PC-3 (cell line): ENCODE data around the gene ZNF260. TPM values are rescaled to one million over a fixed set of nuclear protein-coding genes. Genes with fewer than 3 reads are reported as not detected.
A peak's percentile ranks its signal among the peaks of the same experiment; 100 is the strongest.

Experiments used
- ATAC-seq: fragments of 200-7000 bp; cut with Tn5 transposase; 2 replicates; pipeline ENCODE4 v1.9.1; 2020; ENCODE audit warnings: mild to moderate bottlenecking, moderate library complexity
- BruUV-seq: library from RNA; stranded (reverse); fragments of 400-500 nt; replicated peaks from 2 replicates; lab custom pipeline; 2021; lab: Mats Ljungman, UMichigan
- CTCF ChIA-PET: fragments of 300-600 bp; sonication (Branson Sonifier 250); formaldehyde crosslinking; loops from one replicate; lab custom pipeline; 2022; ENCODE audit warnings: antibody characterized with exemption; lab: Charles Lee
- POLR2A ChIA-PET: fragments of 300-600 bp; sonication (Branson Sonifier 250); formaldehyde crosslinking; loops from one replicate; lab custom pipeline; 2022; ENCODE audit warnings: antibody characterized with exemption; ENCODE audit not compliant: unreplicated experiment; lab: Charles Lee
- DNase-seq: peaks from one replicate; pipeline ENCODE4 v3.0.0-alpha.2; 2015
- H2AFZ ChIP-seq: fragments of 300-600 bp; sonication (generic); 2 replicates; pipeline ENCODE4 v1.6.0; 2016; ENCODE audit warnings: antibody characterized with exemption, low read length
- H3F3A ChIP-seq: fragments of 300-600 bp; sonication (generic); one replicate; pipeline ENCODE4 v1.6.0; 2017; ENCODE audit warnings: antibody characterized with exemption, low read length, control low read depth, mild to moderate bottlenecking; ENCODE audit not compliant: unreplicated experiment
- H3K27ac ChIP-seq: fragments of 300-600 bp; sonication (generic); 2 replicates; pipeline ENCODE4 v1.5.1; 2016; ENCODE audit warnings: mild to moderate bottlenecking, low read length
- H3K27me3 ChIP-seq: fragments of 300-600 bp; sonication (generic); 2 replicates; pipeline ENCODE4 v1.6.1; 2016; ENCODE audit warnings: low read length, mixed read lengths
- H3K36me3 ChIP-seq: fragments of 300-600 bp; sonication (generic); 2 replicates; pipeline ENCODE4 v1.6.1; 2016; ENCODE audit warnings: low read depth, mixed run types, low read length, mixed read lengths
- H3K4me1 ChIP-seq: fragments of 300-600 bp; sonication (generic); 2 replicates; pipeline ENCODE4 v1.5.1; 2016; ENCODE audit warnings: low read length; ENCODE audit not compliant: insufficient read depth
- H3K4me2 ChIP-seq: fragments of 300-600 bp; sonication (generic); 2 replicates; pipeline ENCODE4 v1.6.0; 2016; ENCODE audit warnings: low read length
- H3K4me3 ChIP-seq: fragments of 300-600 bp; sonication (generic); 2 replicates; pipeline ENCODE4 v1.5.1; 2016; ENCODE audit warnings: mild to moderate bottlenecking, low read length, mixed read lengths
- H3K79me2 ChIP-seq: fragments of 300-600 bp; sonication (generic); 2 replicates; pipeline ENCODE4 v1.6.1; 2017; ENCODE audit warnings: low read length, mixed read lengths
- H3K9ac ChIP-seq: fragments of 300-600 bp; sonication (generic); 2 replicates; pipeline ENCODE4 v1.6.0; 2016; ENCODE audit warnings: mild to moderate bottlenecking, low read length
- H3K9me2 ChIP-seq: fragments of 300-600 bp; sonication (generic); replicated peaks from 2 replicates; pipeline ENCODE4 v1.6.1; 2016; ENCODE audit warnings: mixed run types, low read length, mixed read lengths
- H3K9me3 ChIP-seq: fragments of 300-600 bp; sonication (generic); 2 replicates; pipeline ENCODE4 v1.6.1; 2016; ENCODE audit warnings: low read length, mixed read lengths
- H4K20me1 ChIP-seq: fragments of 300-600 bp; sonication (generic); 2 replicates; pipeline ENCODE4 v1.6.1; 2016; ENCODE audit warnings: low read length, mixed read lengths
- EZH2 ChIP-seq: fragments of 300-600 bp; sonication (generic); IDR thresholded peaks from one replicate; pipeline ENCODE4 v1.6.1; 2017; ENCODE audit warnings: antibody characterized with exemption, mild to moderate bottlenecking, low read length; ENCODE audit not compliant: unreplicated experiment
- EZH2phosphoT487 ChIP-seq: fragments of 300-600 bp; sonication (generic); IDR thresholded peaks from 2 replicates; pipeline ENCODE4 v1.6.1; 2018; ENCODE audit warnings: mild to moderate bottlenecking, antibody characterized with exemption, low read length, borderline replicate concordance
- intact Hi-C: fragments of 100-400 bp; cut with micrococcal nuclease; formaldehyde crosslinking; loops from 2 replicates; pipeline ENCODE4 v1.9.0; 2023
- total RNA-seq: library from RNA; depleted of rRNA; stranded (reverse); fragments of >200 nt; gene quantifications from 2 replicates; pipeline ENCODE4 v1.2.3, GENCODE V29; 2014
- TF ChIP-seq, protein P1 (sequence below): fragments of 300-600 bp; sonication (generic); conservative IDR thresholded peaks from 2 replicates; pipeline ENCODE4 v1.5.1; 2017; ENCODE audit warnings: antibody characterized with exemption, low read depth, mild to moderate bottlenecking, low read length

Gene ZNF260
- total RNA-seq, 1 experiment from 2014 or later, result 5.5 TPM

DNA sequence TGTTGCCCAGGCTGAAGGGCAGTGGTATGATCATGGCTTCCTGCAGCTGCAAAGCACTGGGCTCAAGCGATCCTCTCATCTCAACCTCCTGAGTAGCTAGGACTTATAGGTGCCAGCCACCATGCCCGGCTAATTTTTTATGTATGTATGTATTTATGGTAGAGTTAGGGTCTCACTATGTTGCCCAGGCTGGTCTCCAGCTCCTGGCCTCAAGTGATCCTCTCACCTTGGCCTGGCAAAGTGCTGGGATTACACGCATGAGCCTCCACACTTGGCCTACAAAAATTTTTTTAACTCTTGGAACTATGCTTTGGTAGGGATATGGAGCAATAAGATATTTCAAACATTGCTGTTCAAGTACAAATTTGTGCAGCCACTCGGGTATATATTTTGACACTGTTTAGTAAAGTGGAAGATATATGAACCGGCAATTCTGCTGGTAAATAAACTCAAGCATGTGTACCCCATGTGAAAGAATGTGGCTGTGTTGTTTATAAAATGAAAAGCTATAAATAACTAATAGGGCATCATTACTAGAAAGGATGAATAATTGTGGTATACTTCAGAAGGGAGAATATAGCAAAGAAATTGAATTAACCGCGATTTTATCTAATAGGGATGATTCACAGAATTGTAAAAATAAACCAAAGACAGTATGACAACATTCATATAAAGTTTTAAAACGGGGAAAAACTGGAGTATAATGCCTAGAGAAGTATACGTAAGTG lies 39.8 kb downstream of the ZNF260 start:
- Histone ChIP-seq H3F3A (no peaks in the 10 kb centered on the region), H3K9me2 (no peaks in the 10 kb centered on the region), H3K27me3 (no peaks in the 10 kb centered on the region), H4K20me1 (no peaks in the 10 kb centered on the region), H3K36me3 (peaks cover 14% of the 10 kb centered on the region; the same call in 1 of the 2 replicates), H2AFZ (peak overlapping the region; percentile 99), H3K27ac (no peak overlapping the region; the same call in 1 of the 2 replicates), H3K79me2 (peaks cover 30% of the 10 kb centered on the region), H3K4me3 (peak overlapping the region; percentile 96), H3K4me1 (no peaks in the 10 kb centered on the region), H3K9ac (peak overlapping the region; percentile 94), H3K4me2 (peak overlapping the region; percentile 97), H3K9me3 (no peaks in the 10 kb centered on the region)
- no TSS peak for BruUV-seq
- intact Hi-C loops, result no loop called here
- no peak for ATAC-seq
- ChIA-PET CTCF (no interaction called here), POLR2A (no interaction called here)
- no peak for DNase-seq
- TF ChIP-seq, protein P1, sequence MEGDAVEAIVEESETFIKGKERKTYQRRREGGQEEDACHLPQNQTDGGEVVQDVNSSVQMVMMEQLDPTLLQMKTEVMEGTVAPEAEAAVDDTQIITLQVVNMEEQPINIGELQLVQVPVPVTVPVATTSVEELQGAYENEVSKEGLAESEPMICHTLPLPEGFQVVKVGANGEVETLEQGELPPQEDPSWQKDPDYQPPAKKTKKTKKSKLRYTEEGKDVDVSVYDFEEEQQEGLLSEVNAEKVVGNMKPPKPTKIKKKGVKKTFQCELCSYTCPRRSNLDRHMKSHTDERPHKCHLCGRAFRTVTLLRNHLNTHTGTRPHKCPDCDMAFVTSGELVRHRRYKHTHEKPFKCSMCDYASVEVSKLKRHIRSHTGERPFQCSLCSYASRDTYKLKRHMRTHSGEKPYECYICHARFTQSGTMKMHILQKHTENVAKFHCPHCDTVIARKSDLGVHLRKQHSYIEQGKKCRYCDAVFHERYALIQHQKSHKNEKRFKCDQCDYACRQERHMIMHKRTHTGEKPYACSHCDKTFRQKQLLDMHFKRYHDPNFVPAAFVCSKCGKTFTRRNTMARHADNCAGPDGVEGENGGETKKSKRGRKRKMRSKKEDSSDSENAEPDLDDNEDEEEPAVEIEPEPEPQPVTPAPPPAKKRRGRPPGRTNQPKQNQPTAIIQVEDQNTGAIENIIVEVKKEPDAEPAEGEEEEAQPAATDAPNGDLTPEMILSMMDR, result no peak
- TF ChIP-seq EZH2, result no peak
- no peak for TF ChIP-seq EZH2phosphoT487

DNA sequence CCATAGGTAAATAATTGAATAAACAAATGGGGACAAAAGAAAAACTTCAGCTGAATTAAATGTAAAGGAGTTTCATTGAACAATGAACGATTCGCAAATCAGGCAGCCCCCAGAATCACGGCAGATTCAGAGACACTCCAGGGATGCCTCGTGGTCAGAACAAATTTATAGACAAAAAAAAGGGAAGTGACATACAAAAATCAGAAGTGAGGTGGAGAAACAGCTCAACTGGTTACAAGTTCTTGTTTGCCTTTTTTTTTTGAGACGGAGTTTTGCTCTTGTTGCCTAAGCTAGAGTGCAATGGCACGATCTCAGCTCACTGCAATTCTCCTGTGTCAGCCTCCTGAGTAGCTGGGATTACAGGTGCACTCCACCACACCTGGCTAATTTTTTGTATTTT lies 44.4 kb downstream of the ZNF260 start:
- no TSS peak for BruUV-seq
- Histone ChIP-seq H4K20me1 (no peaks in the 10 kb centered on the region), H2AFZ (no peak overlapping the region), H3K27me3 (no peaks in the 10 kb centered on the region), H3K27ac (no peak overlapping the region), H3F3A (no peaks in the 10 kb centered on the region), H3K79me2 (peaks cover 26% of the 10 kb centered on the region), H3K9ac (no peak overlapping the region), H3K36me3 (peaks cover 19% of the 10 kb centered on the region; the same call in 1 of the 2 replicates), H3K9me3 (no peaks in the 10 kb centered on the region), H3K9me2 (no peaks in the 10 kb centered on the region), H3K4me3 (no peak overlapping the region), H3K4me2 (no peak overlapping the region), H3K4me1 (no peaks in the 10 kb centered on the region)
- ATAC-seq (no peak), DNase-seq (no peak)
- POLR2A ChIA-PET, result no interaction called here
- CTCF ChIA-PET, result no interaction called here
- intact Hi-C loops, result no loop called here
- TF ChIP-seq EZH2, result no peak
- no peak for TF ChIP-seq EZH2phosphoT487
- TF ChIP-seq, protein P1, result no peak

DNA sequence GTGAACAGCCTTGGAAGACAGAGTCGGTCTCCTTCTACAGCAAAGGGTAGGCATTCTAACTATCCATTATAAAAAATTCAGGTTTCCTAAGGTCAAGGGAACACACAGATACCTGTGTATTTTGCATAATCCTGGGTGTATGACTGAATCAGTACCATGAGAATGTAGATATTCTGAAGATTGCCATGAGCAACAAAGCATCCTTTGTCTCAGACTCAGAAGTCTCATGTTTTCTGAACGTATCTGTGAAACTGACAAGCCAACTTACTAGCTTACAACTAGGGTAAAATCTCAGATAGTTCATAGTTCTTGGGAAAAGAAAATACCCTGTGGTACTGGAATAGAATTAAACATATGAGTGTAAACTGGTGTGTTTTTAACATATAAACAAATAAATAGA lies 45.2 kb downstream of the ZNF260 start:
- H2AFZ ChIP-seq, result no peak overlapping the region
- no peaks in the 10 kb centered on the region for H4K20me1 ChIP-seq
- no peaks in the 10 kb centered on the region for H3K27me3 ChIP-seq
- no peaks in the 10 kb centered on the region for H3K4me1 ChIP-seq
- H3K4me2 ChIP-seq, result no peak overlapping the region
- no peak for DNase-seq
- TF ChIP-seq EZH2 (no peak), EZH2phosphoT487 (no peak)
- TF ChIP-seq, protein P1, result no peak
- H3K79me2 ChIP-seq, result peaks cover 19% of the 10 kb centered on the region
- intact Hi-C loops, result no loop called here
- H3F3A ChIP-seq, result no peaks in the 10 kb centered on the region
- POLR2A ChIA-PET, result no interaction called here
- CTCF ChIA-PET, result no interaction called here
- H3K9me2 ChIP-seq, result no peaks in the 10 kb centered on the region
- H3K9me3 ChIP-seq, result no peaks in the 10 kb centered on the region
- no peak overlapping the region for H3K27ac ChIP-seq
- no peak overlapping the region for H3K4me3 ChIP-seq
- ATAC-seq, result no peak
- H3K9ac ChIP-seq, result no peak overlapping the region
- H3K36me3 ChIP-seq, result peaks cover 19% of the 10 kb centered on the region; the same call in 1 of the 2 replicates
- BruUV-seq, result no TSS peak
